Subcutaneous abdominal adipose tissue (tissue), 5 donors: Measurements from ENCODE around the gene LEMD3.
A peak's percentile ranks its signal among the peaks of the same experiment; 100 is the strongest.

ENCODE experiments used
- H3K27ac ChIP-seq: one replicate; pipeline ENCODE4 v1.7.0; 2013; ENCODE audit warnings: low read depth, mild to moderate bottlenecking, inconsistent platforms, low read length, moderate library complexity
- H3K27me3 ChIP-seq, 5 donors: one replicate each; pipeline ENCODE4 v1.7.0; 2013; ENCODE audit warnings: low read length in 5 of 5, inconsistent platforms in 1 of 5; ENCODE audit not compliant: control insufficient read depth in 5 of 5, insufficient read depth in 4 of 5
- H3K36me3 ChIP-seq, 5 donors: one replicate each; pipeline ENCODE4 v1.7.0; 2013; ENCODE audit warnings: low read length in 5 of 5; ENCODE audit not compliant: control insufficient read depth in 5 of 5, insufficient read depth in 5 of 5
- H3K4me1 ChIP-seq, 5 donors: one replicate each; pipeline ENCODE4 v1.7.0; 2013; ENCODE audit warnings: low read length in 5 of 5, mild to moderate bottlenecking in 3 of 5, moderate library complexity in 1 of 5; ENCODE audit not compliant: control insufficient read depth in 5 of 5, insufficient read depth in 5 of 5
- H3K4me3 ChIP-seq, 5 donors: one replicate each; pipeline ENCODE4 v1.7.0; 2013; ENCODE audit warnings: low read length in 5 of 5, low read depth in 1 of 5
- H3K9ac ChIP-seq, 5 donors: one replicate each; pipeline ENCODE4 v1.7.0; 2013; ENCODE audit warnings: low read length in 5 of 5, mild to moderate bottlenecking in 4 of 5, moderate library complexity in 3 of 5
- H3K9me3 ChIP-seq, 5 donors: one replicate each; pipeline ENCODE4 v1.7.0; 2013; ENCODE audit warnings: low read length in 5 of 5; ENCODE audit not compliant: control insufficient read depth in 5 of 5
- donor health status: healthy.
- donor health status: healthy.
- donor health status: healthy.
- donor health status: healthy.
- donor health status: healthy.

Gene LEMD3

DNA sequence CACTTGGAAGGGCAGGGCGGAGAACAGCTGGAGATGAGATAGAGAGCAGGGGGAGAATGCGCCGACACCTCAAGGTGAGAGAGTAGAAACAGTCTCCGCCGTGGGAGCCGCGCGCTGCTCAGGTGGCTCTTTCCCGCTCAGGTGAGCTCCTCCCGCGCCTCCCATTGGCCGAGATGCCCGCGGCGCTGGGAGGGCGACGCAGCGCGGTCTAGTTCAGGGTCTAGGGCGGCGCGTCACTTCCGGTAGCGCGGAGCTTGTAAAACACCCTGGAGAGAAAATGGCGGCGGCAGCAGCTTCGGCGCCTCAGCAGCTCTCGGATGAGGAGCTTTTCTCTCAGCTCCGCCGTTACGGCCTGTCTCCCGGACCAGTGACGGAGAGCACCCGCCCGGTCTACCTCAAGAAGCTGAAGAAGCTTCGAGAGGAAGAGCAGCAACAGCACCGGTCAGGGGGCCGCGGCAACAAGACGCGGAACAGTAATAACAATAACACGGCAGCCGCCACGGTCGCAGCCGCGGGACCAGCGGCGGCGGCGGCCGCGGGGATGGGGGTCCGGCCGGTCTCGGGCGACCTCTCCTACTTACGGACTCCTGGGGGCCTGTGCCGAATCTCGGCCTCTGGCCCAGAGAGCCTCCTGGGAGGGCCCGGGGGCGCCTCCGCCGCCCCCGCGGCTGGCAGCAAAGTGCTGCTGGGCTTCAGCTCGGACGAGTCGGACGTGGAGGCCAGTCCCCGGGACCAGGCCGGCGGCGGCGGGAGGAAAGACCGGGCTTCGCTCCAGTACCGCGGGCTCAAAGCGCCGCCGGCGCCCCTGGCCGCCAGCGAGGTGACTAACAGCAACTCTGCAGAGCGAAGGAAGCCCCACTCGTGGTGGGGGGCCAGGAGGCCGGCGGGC lies at the start of gene LEMD3:
TSS of gene LEMD3 (plus strand) at position 264 of the 889 bp plus-strand sequence. CDS start at position 278, 14 bp downstream.
- Histone ChIP-seq H3K36me3 (no peaks in the 10 kb centered on the region), H3K27ac (peak within 1 kb of the TSS; percentile 97), H3K9ac (peak within 1 kb of the TSS; percentile 84 to 98 (median 95)), H3K4me3 (peak within 1 kb of the TSS; percentile 80 to 97 (median 95)), H3K27me3 (no peaks in the 10 kb centered on the region), H3K4me1 (peaks cover 6 to 50% (median 47%) of the 10 kb centered on the region in 5 donors), H3K9me3 (no peaks in the 10 kb centered on the region)

DNA sequence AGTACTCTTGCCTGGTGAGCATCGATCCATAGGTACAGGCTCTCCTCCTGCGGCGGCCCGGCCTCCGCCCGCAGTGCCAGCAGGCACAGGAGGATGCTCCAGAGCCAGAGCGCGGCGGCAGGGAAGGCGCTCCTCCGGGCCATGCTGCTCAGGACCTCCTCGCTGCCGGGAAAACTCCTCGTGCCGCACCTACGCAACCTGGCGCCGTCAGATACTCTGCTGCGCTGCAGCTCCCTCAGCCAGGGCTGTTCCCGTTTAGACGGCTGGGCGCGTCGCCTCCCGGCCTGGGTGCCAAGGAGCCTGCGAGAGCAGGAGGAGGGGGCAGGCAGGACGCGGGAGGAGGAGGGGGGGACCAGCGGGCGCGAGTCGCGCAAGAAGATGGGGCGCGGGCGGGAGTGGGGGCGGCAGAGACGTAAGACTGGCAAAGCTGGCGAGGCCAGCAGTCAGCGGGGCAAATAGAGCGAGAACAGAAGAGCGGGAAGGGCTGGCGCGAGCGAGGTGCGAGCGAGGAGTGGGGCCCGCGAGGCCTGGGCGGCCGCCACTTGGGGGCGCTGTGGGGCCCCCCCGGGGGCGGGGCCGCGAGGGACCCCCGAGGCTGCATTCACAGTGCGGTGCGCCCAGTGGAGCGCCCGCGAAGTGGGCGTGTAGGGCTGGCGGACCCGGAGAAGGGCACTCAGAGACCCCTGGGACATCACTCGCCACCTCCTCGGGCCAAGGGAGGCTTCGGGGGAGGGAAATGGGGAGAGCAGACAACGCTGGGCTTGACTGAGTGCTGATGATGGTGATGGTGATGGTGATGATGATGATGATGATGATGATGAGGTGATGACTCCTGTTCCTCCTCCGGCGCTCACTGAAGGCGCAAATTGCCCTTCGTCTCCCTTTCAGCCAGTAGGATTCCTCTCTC lies 48.1 kb upstream of the LEMD3 start, which contains the start of gene WIF1:
TSS of gene WIF1 (minus strand) at position 257 of the 907 bp plus-strand sequence. CDS start at position 143, 114 bp downstream.
- Histone ChIP-seq H3K4me3 (peak within 1 kb of the TSS in 4 of 5 donors; percentile 27 to 56 (median 38)), H3K36me3 (no peaks in the 10 kb centered on the region), H3K9ac (no peak within 1 kb of the TSS), H3K27ac (no peak within 1 kb of the TSS), H3K27me3 (peaks cover 20 to 45% (median 33%) of the 10 kb centered on the region in 5 donors), H3K9me3 (no peaks in the 10 kb centered on the region), H3K4me1 (peaks cover 0 to 13% (median 8%) of the 10 kb centered on the region in 5 donors)

- Histone ChIP-seq H3K4me3 (no peak overlapping the region), H3K27ac (no peak overlapping the region), H3K9me3 (no peaks in the 10 kb centered on the region), H3K27me3 (peaks cover 20 to 45% (median 33%) of the 10 kb centered on the region in 5 donors), H3K36me3 (no peaks in the 10 kb centered on the region), H3K9ac (no peak overlapping the region), H3K4me1 (peaks cover 0 to 13% (median 8%) of the 10 kb centered on the region in 5 donors)
These were observed 47.4 kb upstream of the LEMD3 start for GRCh38 chr12:65121956-65122469.

- Histone ChIP-seq H3K27me3 (peaks cover 20 to 39% (median 33%) of the 10 kb centered on the region in 5 donors), H3K4me3 (no peak overlapping the region), H3K4me1 (peaks cover 0 to 13% (median 8%) of the 10 kb centered on the region in 5 donors), H3K9me3 (no peaks in the 10 kb centered on the region), H3K9ac (no peak overlapping the region), H3K36me3 (no peaks in the 10 kb centered on the region), H3K27ac (no peak overlapping the region)
These were observed 46.7 kb upstream of the LEMD3 start for GRCh38 chr12:65122703-65123102.

DNA sequence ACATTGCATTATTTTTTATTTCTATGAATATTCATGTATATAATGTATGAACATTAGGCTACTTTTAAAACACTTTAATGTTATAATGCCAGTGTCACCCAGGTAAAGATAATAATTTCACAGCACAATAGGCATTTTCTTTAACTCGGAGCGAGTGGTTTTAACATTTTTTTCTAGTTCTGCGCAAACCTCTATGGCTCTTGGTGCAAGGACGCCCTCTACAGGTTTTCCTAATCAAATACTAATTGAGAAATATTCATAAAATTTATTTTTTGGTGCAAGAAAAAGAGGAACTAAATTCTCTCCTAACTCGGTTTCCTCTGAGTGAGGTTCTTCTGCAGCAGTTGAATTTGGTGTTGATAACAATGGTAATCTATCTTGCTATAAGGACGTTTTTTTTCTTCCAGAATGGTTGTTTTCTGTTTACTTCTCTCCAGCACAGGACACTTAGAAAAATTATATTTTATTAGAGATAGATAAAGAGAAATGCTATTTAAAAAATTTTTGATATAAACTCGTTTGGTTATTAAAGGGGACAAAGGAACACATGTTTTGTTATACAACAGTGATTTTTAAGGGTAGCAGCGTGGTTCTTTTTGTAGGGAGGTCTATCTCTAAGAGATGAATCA lies 45.8 kb upstream of the LEMD3 start:
- no peaks in the 10 kb centered on the region for H3K9me3 ChIP-seq
- H3K27ac ChIP-seq, result no peak overlapping the region
- H3K27me3 ChIP-seq, result peaks cover 20 to 34% (median 32%) of the 10 kb centered on the region in 5 donors
- no peak overlapping the region for H3K4me3 ChIP-seq
- H3K36me3 ChIP-seq, result no peaks in the 10 kb centered on the region
- H3K4me1 ChIP-seq, result peaks cover 0 to 13% (median 8%) of the 10 kb centered on the region in 5 donors
- no peak overlapping the region for H3K9ac ChIP-seq

DNA sequence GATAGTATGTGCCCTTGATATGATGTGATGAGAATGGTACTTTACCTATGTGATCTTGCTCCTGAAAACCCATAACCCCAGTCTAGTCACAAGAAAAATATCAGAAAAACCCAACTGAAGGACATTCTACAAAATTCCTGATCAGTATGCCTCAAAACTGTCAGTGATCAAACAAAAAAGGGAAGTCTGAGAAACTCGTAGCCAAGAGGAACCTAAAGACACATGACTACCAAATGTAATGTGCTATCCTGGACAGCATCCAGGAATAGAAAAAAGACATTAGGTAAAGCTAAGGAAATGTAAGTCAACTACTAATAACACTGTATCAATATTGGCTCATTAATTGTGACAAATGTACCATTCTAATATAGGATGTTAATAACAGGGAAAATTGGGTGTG lies 44.1 kb upstream of the LEMD3 start:
- no peak overlapping the region for H3K4me3 ChIP-seq

GRCh38 chr12:65125975-65126374 lies 43.4 kb upstream of the LEMD3 start:
- Histone ChIP-seq H3K27ac (no peak overlapping the region), H3K9me3 (no peaks in the 10 kb centered on the region), H3K36me3 (no peaks in the 10 kb centered on the region), H3K4me3 (no peak overlapping the region), H3K4me1 (peaks cover 0 to 11% (median 7%) of the 10 kb centered on the region in 5 donors), H3K9ac (no peak overlapping the region), H3K27me3 (peaks cover 10 to 18% (median 16%) of the 10 kb centered on the region in 5 donors)

More for the DNA sequence above, 44.1 kb upstream of the LEMD3 start:
- no peaks in the 10 kb centered on the region for H3K36me3 ChIP-seq
- no peak overlapping the region for H3K9ac ChIP-seq
- peaks cover 0 to 13% (median 8%) of the 10 kb centered on the region in 5 donors for H3K4me1 ChIP-seq
- H3K27me3 ChIP-seq, result peaks cover 16 to 24% (median 22%) of the 10 kb centered on the region in 5 donors
- no peaks in the 10 kb centered on the region for H3K9me3 ChIP-seq
- no peak overlapping the region for H3K27ac ChIP-seq

DNA sequence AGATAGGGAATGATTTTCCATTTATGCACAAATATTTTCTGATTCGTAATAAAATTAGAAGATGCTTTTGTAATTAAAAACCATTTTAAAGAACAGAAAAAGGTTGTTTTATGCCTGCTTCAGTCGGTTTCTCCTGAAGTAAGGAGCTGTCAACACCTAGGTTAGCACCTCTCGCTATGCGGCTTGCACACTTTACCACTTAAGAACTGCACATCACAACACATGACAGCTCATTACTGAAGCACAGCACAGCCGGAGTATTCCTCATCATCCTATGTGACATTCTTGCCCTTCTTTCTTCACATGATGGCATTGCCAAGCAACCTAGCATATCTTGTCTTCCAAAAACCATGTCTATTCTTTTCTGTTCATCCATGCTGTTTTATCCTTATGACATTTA lies 42.9 kb upstream of the LEMD3 start:
- H3K4me1 ChIP-seq, result peaks cover 0 to 6% (median 3%) of the 10 kb centered on the region in 5 donors
- no peaks in the 10 kb centered on the region for H3K9me3 ChIP-seq
- no peak overlapping the region for H3K27ac ChIP-seq
- no peak overlapping the region for H3K9ac ChIP-seq
- no peak overlapping the region for H3K4me3 ChIP-seq
- peaks cover 5 to 14% (median 11%) of the 10 kb centered on the region in 5 donors for H3K27me3 ChIP-seq
- H3K36me3 ChIP-seq, result no peaks in the 10 kb centered on the region

DNA sequence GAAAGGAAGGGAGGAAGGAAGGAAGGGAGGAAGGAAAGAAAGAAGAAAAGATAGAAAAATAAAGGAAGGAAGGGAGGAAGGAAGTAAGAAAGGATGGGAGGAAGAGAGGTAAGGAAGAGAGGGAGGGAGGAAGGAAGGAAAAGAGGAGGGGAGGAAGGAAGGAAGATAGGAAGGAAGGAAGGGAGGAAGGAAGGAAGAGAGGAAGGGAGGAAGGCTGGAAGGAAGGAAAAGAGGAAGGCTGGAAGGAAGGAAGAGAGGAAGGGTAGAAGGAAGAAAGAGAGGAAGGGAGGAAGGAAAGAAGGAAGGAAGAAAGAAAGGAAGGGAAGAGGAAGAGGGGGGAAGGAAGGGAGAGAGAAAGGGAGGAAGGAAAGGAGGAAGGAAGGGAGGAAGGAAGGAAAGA lies 35.5 kb upstream of the LEMD3 start:
- no peak overlapping the region for H3K27ac ChIP-seq
- no peak overlapping the region for H3K9ac ChIP-seq
- no peak overlapping the region for H3K4me3 ChIP-seq
- H3K27me3 ChIP-seq, result no peaks in the 10 kb centered on the region
- no peaks in the 10 kb centered on the region for H3K4me1 ChIP-seq
- H3K9me3 ChIP-seq, result peaks cover 0 to 2% (median 0%) of the 10 kb centered on the region in 5 donors
- no peaks in the 10 kb centered on the region for H3K36me3 ChIP-seq
